ENCODE measurements around the gene TEX36. TPM values are rescaled to one million over a fixed set of nuclear protein-coding genes. Genes with fewer than 3 reads are reported as not detected.

Gene TEX36
- total and polyA plus RNA-seq, 9 of the 15 experiments (the other 6 are each of a cell fraction or from before 2014, with no cell fraction given): 0.10 to 0.82 (median 0.15) TPM; not detected in 6

GRCh38 chr10:125633517-125633999 is 49.4 kb downstream of the TEX36 start:
- H3K79me2 ChIP-seq (ENCODE audit: control insufficient read depth, insufficient read depth, low read length): no peaks in the 10 kb centered on the region
- no peak for ATAC-seq

More at GRCh38 chr10:125633517-125633999, 49.4 kb downstream of the TEX36 start:
- Histone ChIP-seq H3K9ac (ENCODE audit: insufficient read depth in 1 of 2, low read depth in 2 of 2, low read length in 2 of 2) (no peak overlapping the region), H2AFZ (ENCODE audit: low read depth, low read length) (no peak overlapping the region), H3K9me1 (ENCODE audit: control insufficient read depth, insufficient read depth, low read length) (no peaks in the 10 kb centered on the region), H3K27me3 (ENCODE audit: control insufficient read depth in 2 of 2, insufficient read depth in 2 of 2, low read length in 2 of 2) (peaks cover 15 to 41% of the 10 kb centered on the region in 2 experiments; a peak in 4 of 5 replicates), H3K4me1 (replicated peaks in 1 of 2; ENCODE audit: control insufficient read depth in 2 of 2, insufficient read depth in 2 of 2, low read length in 2 of 2) (no peaks in the 10 kb centered on the region), H3K36me3 (ENCODE audit: control insufficient read depth, insufficient read depth, low read length) (no peaks in the 10 kb centered on the region), H3K4me2 (ENCODE audit: insufficient read depth, low read length) (no peak overlapping the region), H3K27ac (ENCODE audit: extremely low read depth, low read depth, low read length) (no peak overlapping the region), H3K4me3 (no peak overlapping the region), H4K20me1 (replicated peaks; ENCODE audit: control insufficient read depth, insufficient read depth, low read length) (no peaks in the 10 kb centered on the region), H3K9me3 (replicated peaks; ENCODE audit: control insufficient read depth, insufficient read depth, low read depth, low read length) (no peaks in the 10 kb centered on the region)
- intact Hi-C loops (cut with micrococcal nuclease): no loop called here
- DNase-seq (ENCODE audit: extremely low read depth in 1 of 4, low spot score in 3 of 4) (no peak), FAIRE-seq (no peak)
- TF ChIP-seq ZNF239 (CRISPR knock-in tag; IDR thresholded peaks at IDR 0.05): peak; percentile 36; the same call in 1 of the 2 replicates
- no peak for TF ChIP-seq ZNF280B (CRISPR knock-in tag; IDR thresholded peaks at IDR 0.05)
- no peak for TF ChIP-seq RBM14 (IDR thresholded peaks at IDR 0.05; ENCODE audit: borderline replicate concordance, insufficient read depth, low read depth, low read length)
- TF ChIP-seq TARDBP (IDR thresholded peaks at IDR 0.05): no peak
- WGBS (ENCODE audit: insufficient coverage, low coverage, missing lambda C conversion rate): 0% methylated on average over 12 of the region's 13 CpGs
- in situ Hi-C loops (cut with MboI): no loop called here
- POLR2A ChIA-PET: no interaction called here
- CTCF ChIA-PET (ENCODE audit: low intra/inter-chr PET ratio): no interaction called here
- no TSS peak for BruUV-seq (replicated peaks)
